GM18861 (cell line): ENCODE measurements around the gene CSK.

ENCODE experiments used
- ATAC-seq: cut with Tn5 transposase; IDR thresholded peaks from one replicate; pipeline ENCODE4 v1.9.1; 2021; ENCODE audit not compliant: unreplicated experiment

CSK gene

GRCh38 chr15:74800559-74801094 is 18.7 kb downstream of the CSK start:
- ATAC-seq = no peak

GRCh38 chr15:74801311-74801997 is 19.6 kb downstream of the CSK start:
- ATAC-seq = no peak

- ATAC-seq = no peak
These were observed 20.4 kb downstream of the CSK start for GRCh38 chr15:74802290-74802689.

GRCh38 chr15:74802862-74803447 is 21.1 kb downstream of the CSK start:
- no peak for ATAC-seq

GRCh38 chr15:74804935-74805334 is 23.1 kb downstream of the CSK start:
- no peak for ATAC-seq

- no peak for ATAC-seq
These were observed 25.4 kb downstream of the CSK start for GRCh38 chr15:74807282-74807681.

- no peak for ATAC-seq
These were observed 26.4 kb downstream of the CSK start for GRCh38 chr15:74808078-74808839.

- ATAC-seq = no peak
These were observed 27.0 kb downstream of the CSK start for GRCh38 chr15:74808840-74809229.

- no peak for ATAC-seq
These were observed 27.4 kb downstream of the CSK start for GRCh38 chr15:74809242-74809641.

- no peak for ATAC-seq
These were observed 28.1 kb downstream of the CSK start for GRCh38 chr15:74809956-74810355.

- no peak for ATAC-seq
These were observed 30.7 kb downstream of the CSK start, which contains the start of gene LMAN1L for GRCh38 chr15:74812533-74812932. Gene LMAN1L (plus strand): TSS chr15:74812835. CDS start chr15:74812855, 20 bp downstream.

GRCh38 chr15:74815121-74815934 is 33.4 kb downstream of the CSK start:
- ATAC-seq = no peak

GRCh38 chr15:74815961-74816360 is 34.1 kb downstream of the CSK start:
- ATAC-seq = no peak

- ATAC-seq = no peak
These were observed 34.9 kb downstream of the CSK start for GRCh38 chr15:74816624-74817369.

GRCh38 chr15:74817370-74817737 is 35.5 kb downstream of the CSK start:
- no peak for ATAC-seq

GRCh38 chr15:74820056-74820455 is 38.2 kb downstream of the CSK start:
- no peak for ATAC-seq

- peak; percentile 72 for ATAC-seq
These were observed 39.4 kb downstream of the CSK start for GRCh38 chr15:74821091-74821789.

GRCh38 chr15:74821790-74822158 is 39.9 kb downstream of the CSK start:
- ATAC-seq = no peak

GRCh38 chr15:74822233-74822632 is 40.4 kb downstream of the CSK start:
- ATAC-seq = no peak

GRCh38 chr15:74823324-74823723 is 41.4 kb downstream of the CSK start:
- ATAC-seq = no peak
